ENCODE measurements around the gene ZFC3H1.

ZFC3H1 gene

DNA sequence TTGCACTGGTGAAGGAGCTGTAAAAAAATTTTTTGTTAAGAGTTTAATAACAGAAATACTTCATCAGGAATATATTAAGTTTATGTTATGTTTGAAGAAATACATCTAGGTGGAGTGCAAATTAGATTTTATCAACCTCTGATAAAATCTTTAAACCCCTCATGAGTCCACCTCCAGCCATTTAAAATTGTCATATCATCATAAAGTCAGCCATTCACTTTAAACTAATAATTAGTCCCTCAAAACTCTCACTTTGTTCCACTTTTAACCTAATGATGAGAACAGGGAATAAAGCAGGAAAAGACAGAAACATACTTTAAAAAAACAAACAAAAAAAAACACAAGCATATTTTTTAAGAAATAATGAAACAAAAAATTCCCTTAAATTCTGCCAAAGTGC lies 25.1 kb downstream of the ZFC3H1 start:
- no peaks in the 10 kb centered on the region for H3K9me3 ChIP-seq (ENCODE audit: insufficient read depth, low read length)
- no peaks in the 10 kb centered on the region for H3K79me2 ChIP-seq (ENCODE audit: insufficient read depth, low read length)
- no peaks in the 10 kb centered on the region for H3K9me2 ChIP-seq (replicated peaks; ENCODE audit: insufficient read depth, low read length)
- H3K4me3 ChIP-seq (ENCODE audit: insufficient read depth, low read length, poor library complexity, severe bottlenecking) = no peak overlapping the region
- peaks cover 24% of the 10 kb centered on the region for H3F3A ChIP-seq (ENCODE audit: insufficient read depth)
- H2AFZ ChIP-seq (ENCODE audit: low read depth, low read length, severe bottlenecking) = no peak overlapping the region
- no peak for TF ChIP-seq EZH2phosphoT487 (conservative IDR thresholded peaks at IDR 0.05; ENCODE audit: low read length)
- TF ChIP-seq, protein P1, sequence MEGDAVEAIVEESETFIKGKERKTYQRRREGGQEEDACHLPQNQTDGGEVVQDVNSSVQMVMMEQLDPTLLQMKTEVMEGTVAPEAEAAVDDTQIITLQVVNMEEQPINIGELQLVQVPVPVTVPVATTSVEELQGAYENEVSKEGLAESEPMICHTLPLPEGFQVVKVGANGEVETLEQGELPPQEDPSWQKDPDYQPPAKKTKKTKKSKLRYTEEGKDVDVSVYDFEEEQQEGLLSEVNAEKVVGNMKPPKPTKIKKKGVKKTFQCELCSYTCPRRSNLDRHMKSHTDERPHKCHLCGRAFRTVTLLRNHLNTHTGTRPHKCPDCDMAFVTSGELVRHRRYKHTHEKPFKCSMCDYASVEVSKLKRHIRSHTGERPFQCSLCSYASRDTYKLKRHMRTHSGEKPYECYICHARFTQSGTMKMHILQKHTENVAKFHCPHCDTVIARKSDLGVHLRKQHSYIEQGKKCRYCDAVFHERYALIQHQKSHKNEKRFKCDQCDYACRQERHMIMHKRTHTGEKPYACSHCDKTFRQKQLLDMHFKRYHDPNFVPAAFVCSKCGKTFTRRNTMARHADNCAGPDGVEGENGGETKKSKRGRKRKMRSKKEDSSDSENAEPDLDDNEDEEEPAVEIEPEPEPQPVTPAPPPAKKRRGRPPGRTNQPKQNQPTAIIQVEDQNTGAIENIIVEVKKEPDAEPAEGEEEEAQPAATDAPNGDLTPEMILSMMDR (IDR thresholded peaks at IDR 0.05; ENCODE audit: insufficient read depth, low read length, poor library complexity, severe bottlenecking) = no peak
- no peak overlapping the region for H3K27ac ChIP-seq (ENCODE audit: low read depth, low read length)
- no peaks in the 10 kb centered on the region for H3K27me3 ChIP-seq (ENCODE audit: low read length)
- peaks cover 64% of the 10 kb centered on the region for H3K36me3 ChIP-seq (ENCODE audit: low read length)
- H3K4me2 ChIP-seq (ENCODE audit: low read depth, low read length, poor library complexity, severe bottlenecking) = no peak overlapping the region
- no peak overlapping the region for H3K9ac ChIP-seq (ENCODE audit: low read length)
- H4K20me1 ChIP-seq (ENCODE audit: low read depth, low read length) = no peaks in the 10 kb centered on the region; the same call in 1 of the 2 replicates

- H3F3A ChIP-seq (ENCODE audit: insufficient read depth) = peaks cover 22% of the 10 kb centered on the region
- no peaks in the 10 kb centered on the region for H3K9me2 ChIP-seq (replicated peaks; ENCODE audit: insufficient read depth, low read length)
- H3K36me3 ChIP-seq (ENCODE audit: low read length) = peaks cover 68% of the 10 kb centered on the region
- H3K9ac ChIP-seq (ENCODE audit: low read length) = no peak overlapping the region
- no peak overlapping the region for H3K27ac ChIP-seq (ENCODE audit: low read depth, low read length)
- H3K4me3 ChIP-seq (ENCODE audit: insufficient read depth, low read length, poor library complexity, severe bottlenecking) = no peak overlapping the region
- H3K79me2 ChIP-seq (ENCODE audit: insufficient read depth, low read length) = no peaks in the 10 kb centered on the region
- H3K9me3 ChIP-seq (ENCODE audit: insufficient read depth, low read length) = no peaks in the 10 kb centered on the region
- no peak overlapping the region for H2AFZ ChIP-seq (ENCODE audit: low read depth, low read length, severe bottlenecking)
- H3K27me3 ChIP-seq (ENCODE audit: low read length) = no peaks in the 10 kb centered on the region
- H3K4me2 ChIP-seq (ENCODE audit: low read depth, low read length, poor library complexity, severe bottlenecking) = no peak overlapping the region
- no peaks in the 10 kb centered on the region; the same call in 1 of the 2 replicates for H4K20me1 ChIP-seq (ENCODE audit: low read depth, low read length)
- TF ChIP-seq EZH2phosphoT487 (conservative IDR thresholded peaks at IDR 0.05; ENCODE audit: low read length) = no peak
- TF ChIP-seq, protein P1 (IDR thresholded peaks at IDR 0.05; ENCODE audit: insufficient read depth, low read length, poor library complexity, severe bottlenecking) = peak; percentile 63
These were observed 26.9 kb downstream of the ZFC3H1 start for GRCh38 chr12:71636704-71637115.

- no peak overlapping the region for H3K27ac ChIP-seq (ENCODE audit: low read depth, low read length)
- no peaks in the 10 kb centered on the region for H3K9me2 ChIP-seq (replicated peaks; ENCODE audit: insufficient read depth, low read length)
- no peak overlapping the region for H2AFZ ChIP-seq (ENCODE audit: low read depth, low read length, severe bottlenecking)
- H3K9ac ChIP-seq (ENCODE audit: low read length) = no peak overlapping the region
- H3K9me3 ChIP-seq (ENCODE audit: insufficient read depth, low read length) = no peaks in the 10 kb centered on the region
- H3K36me3 ChIP-seq (ENCODE audit: low read length) = peaks cover 92% of the 10 kb centered on the region
- no peak for TF ChIP-seq EZH2phosphoT487 (conservative IDR thresholded peaks at IDR 0.05; ENCODE audit: low read length)
- TF ChIP-seq, protein P1 (IDR thresholded peaks at IDR 0.05; ENCODE audit: insufficient read depth, low read length, poor library complexity, severe bottlenecking) = no peak
- H3K4me2 ChIP-seq (ENCODE audit: low read depth, low read length, poor library complexity, severe bottlenecking) = no peak overlapping the region
- no peak overlapping the region for H3K4me3 ChIP-seq (ENCODE audit: insufficient read depth, low read length, poor library complexity, severe bottlenecking)
- no peaks in the 10 kb centered on the region; the same call in 1 of the 2 replicates for H3K79me2 ChIP-seq (ENCODE audit: insufficient read depth, low read length)
- peaks cover 19% of the 10 kb centered on the region for H3F3A ChIP-seq (ENCODE audit: insufficient read depth)
- H4K20me1 ChIP-seq (ENCODE audit: low read depth, low read length) = no peaks in the 10 kb centered on the region
- H3K27me3 ChIP-seq (ENCODE audit: low read length) = no peaks in the 10 kb centered on the region
These were observed 36.1 kb downstream of the ZFC3H1 start for GRCh38 chr12:71627438-71628002.
